WTC11 (cell line): ENCODE data around the gene TNNI3K.

Experiments used
- TF ChIP-seq, protein P1 (sequence below): fragments of 200-600 bp; IDR thresholded peaks from 2 replicates; pipeline ENCODE4 v1.8.0; 2022; ENCODE audit warnings: antibody characterized with exemption
- TF ChIP-seq, protein P2 (sequence below): sonication (generic); formaldehyde crosslinking; IDR thresholded peaks from 2 replicates; pipeline ENCODE4 v1.8.0; 2022; ENCODE audit warnings: mild to moderate bottlenecking, missing genetic modification reagents

- TF ChIP-seq, protein P1, sequence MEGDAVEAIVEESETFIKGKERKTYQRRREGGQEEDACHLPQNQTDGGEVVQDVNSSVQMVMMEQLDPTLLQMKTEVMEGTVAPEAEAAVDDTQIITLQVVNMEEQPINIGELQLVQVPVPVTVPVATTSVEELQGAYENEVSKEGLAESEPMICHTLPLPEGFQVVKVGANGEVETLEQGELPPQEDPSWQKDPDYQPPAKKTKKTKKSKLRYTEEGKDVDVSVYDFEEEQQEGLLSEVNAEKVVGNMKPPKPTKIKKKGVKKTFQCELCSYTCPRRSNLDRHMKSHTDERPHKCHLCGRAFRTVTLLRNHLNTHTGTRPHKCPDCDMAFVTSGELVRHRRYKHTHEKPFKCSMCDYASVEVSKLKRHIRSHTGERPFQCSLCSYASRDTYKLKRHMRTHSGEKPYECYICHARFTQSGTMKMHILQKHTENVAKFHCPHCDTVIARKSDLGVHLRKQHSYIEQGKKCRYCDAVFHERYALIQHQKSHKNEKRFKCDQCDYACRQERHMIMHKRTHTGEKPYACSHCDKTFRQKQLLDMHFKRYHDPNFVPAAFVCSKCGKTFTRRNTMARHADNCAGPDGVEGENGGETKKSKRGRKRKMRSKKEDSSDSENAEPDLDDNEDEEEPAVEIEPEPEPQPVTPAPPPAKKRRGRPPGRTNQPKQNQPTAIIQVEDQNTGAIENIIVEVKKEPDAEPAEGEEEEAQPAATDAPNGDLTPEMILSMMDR = no peak
- TF ChIP-seq, protein P2, sequence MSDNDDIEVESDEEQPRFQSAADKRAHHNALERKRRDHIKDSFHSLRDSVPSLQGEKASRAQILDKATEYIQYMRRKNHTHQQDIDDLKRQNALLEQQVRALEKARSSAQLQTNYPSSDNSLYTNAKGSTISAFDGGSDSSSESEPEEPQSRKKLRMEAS (CRISPR knock-in tag) = no peak
These were observed 349.0 kb downstream of the TNNI3K start for GRCh38 chr1:74584185-74584584.
